RWPE1 (cell line): Measurements from ENCODE around the gene SPDYE6.
A peak's percentile ranks its signal among the peaks of the same experiment; 100 is the strongest.

Source experiments
- CTCF ChIA-PET: fragments of 350-600 bp; sonication (Branson Sonifier 250); formaldehyde crosslinking; extraction: SDS; loops from one replicate; lab custom pipeline; 2021; lab: Yijun Ruan, JAX
- POLR2A ChIA-PET: fragments of 400-600 bp; formaldehyde crosslinking; extraction: SDS; loops from one replicate; lab custom pipeline; 2020; ENCODE audit warnings: antibody characterized with exemption; ENCODE audit not compliant: low non-redundant PET; lab: Yijun Ruan, JAX
- DNase-seq: peaks from one replicate; pipeline ENCODE4 v3.0.0; 2012; ENCODE audit warnings: low spot score
- H3K27ac ChIP-seq: fragments of 450-650 bp; 2 replicates; pipeline ENCODE4 v1.5.1; 2017
- TF ChIP-seq, protein P1 (sequence below): fragments of 450-650 bp; conservative IDR thresholded peaks from 2 replicates; pipeline ENCODE4 v1.5.1; 2017; ENCODE audit warnings: low read depth, mild to moderate bottlenecking

Gene SPDYE6

DNA sequence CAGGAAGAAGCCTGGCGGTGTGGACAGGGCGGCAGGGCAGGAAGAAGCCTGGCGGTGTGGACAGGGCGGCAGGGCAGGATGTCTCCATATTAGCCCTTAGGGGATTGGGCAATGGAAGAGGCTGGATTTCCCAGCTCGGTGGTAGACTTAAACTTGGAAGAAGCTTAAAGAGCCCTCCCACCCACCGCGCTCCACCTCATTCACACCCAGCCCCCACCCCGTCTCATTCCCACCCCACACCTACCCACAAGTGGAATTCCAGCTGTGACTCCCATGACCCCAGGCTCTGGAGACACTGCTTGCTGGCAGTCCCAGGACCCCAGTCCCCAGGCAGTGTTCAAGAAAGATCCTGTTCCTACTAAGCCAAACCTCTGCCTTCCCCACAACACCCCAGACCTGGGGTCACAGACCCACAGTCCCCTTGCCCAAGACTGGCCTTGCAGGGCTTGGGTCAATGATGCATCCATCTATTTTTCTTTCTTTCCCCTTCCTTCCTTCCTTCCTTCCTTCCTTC, 34.0 kb downstream of the SPDYE6 start:
- POLR2A ChIA-PET: no interaction called here
- DNase-seq: no peak
- CTCF ChIA-PET: no interaction called here
- TF ChIP-seq, protein P1, sequence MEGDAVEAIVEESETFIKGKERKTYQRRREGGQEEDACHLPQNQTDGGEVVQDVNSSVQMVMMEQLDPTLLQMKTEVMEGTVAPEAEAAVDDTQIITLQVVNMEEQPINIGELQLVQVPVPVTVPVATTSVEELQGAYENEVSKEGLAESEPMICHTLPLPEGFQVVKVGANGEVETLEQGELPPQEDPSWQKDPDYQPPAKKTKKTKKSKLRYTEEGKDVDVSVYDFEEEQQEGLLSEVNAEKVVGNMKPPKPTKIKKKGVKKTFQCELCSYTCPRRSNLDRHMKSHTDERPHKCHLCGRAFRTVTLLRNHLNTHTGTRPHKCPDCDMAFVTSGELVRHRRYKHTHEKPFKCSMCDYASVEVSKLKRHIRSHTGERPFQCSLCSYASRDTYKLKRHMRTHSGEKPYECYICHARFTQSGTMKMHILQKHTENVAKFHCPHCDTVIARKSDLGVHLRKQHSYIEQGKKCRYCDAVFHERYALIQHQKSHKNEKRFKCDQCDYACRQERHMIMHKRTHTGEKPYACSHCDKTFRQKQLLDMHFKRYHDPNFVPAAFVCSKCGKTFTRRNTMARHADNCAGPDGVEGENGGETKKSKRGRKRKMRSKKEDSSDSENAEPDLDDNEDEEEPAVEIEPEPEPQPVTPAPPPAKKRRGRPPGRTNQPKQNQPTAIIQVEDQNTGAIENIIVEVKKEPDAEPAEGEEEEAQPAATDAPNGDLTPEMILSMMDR: no peak
- H3K27ac ChIP-seq: no peak overlapping the region

DNA sequence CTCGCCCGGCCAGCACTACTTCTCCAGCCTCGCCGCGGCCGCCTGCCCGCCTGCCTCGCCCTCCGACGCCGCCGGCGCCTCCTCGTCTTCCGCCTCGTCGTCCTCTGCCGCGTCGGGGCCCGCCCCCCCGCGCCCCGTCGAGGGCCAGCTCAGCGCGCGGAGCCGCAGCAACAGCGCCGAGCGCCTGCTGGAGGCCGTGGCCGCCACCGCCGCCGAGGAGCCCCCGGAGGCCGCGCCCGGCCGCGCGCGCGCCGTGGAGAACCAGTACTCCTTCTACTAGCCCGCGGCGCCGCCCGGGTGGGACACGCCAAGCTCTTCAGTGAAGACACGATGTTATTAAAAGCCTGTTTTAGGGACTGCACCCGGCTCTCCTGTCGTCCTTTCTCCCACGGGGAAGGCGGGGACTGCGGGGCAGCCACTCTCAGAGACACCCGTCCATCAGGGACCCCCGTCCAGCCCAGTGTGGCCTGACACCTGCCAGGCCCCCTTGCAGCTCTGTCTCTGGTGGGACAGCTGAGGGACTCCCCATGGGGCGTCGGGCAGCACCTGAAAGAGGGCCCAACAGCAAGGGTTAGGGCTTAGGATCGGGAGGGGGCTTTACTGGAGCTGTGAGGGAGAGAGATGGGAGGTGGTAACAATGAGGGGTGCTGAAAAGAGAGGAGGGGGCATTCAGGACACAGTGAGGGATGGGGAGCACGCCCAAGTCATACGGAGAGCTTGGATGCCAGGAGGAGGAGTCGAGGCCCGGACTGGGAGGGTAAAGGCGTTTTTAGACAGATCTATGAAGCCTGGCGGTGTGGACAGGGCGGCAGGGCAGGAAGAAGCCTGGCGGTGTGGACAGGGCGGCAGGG, 34.7 kb downstream of the SPDYE6 start:
- TF ChIP-seq, protein P1: no peak
- no peak overlapping the region for H3K27ac ChIP-seq
- ChIA-PET POLR2A (no interaction called here), CTCF (interaction anchor here (0.6 to 1.0 kb wide), 2 partner anchors 87 to 911 kb away, joined by 3 to 4 read pairs; no protein-coding TSS in a partner anchor)
- DNase-seq: no peak

DNA sequence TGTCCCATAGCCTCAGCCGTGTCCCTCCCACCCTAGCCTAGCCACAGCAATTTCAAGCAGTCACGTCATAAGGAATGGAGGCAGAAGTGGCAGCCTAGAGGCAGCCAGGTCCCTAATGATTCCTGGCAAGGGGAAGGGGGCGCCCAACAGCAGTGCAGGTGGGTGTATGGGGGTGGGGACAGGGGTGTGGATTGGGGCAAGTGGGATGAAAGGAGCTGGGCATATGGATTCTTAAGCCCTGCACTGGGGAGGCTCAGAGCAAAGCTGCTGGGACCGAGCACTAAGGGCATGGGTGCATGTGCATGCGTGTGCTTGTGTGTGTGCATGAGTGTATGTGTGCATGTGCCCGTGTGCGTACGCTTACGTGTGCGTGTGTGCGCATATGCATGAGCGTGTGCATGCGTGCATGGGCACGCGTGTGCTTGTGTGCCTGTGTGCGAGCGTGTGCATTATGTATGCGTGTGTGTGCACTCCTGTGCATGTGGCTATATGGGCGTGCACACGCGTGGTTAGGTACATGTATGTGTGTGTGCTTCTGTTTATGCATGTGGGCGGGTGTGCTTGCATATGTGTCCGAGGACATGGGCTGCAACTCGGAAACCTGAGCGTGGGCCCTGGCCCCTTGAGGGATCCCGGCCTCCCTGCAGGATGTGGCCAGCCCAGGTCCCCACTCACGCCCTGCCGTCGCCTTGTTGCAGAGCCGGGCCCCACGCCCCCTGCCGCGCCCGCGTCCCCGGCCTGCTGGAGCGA, 35.5 kb downstream of the SPDYE6 start:
- DNase-seq: no peak
- H3K27ac ChIP-seq: no peak overlapping the region
- POLR2A ChIA-PET: no interaction called here
- TF ChIP-seq, protein P1: no peak
- CTCF ChIA-PET: interaction anchor here (1.0 kb wide), 1 partner anchor 910 kb away, joined by 4 read pairs; no protein-coding TSS in a partner anchor

DNA sequence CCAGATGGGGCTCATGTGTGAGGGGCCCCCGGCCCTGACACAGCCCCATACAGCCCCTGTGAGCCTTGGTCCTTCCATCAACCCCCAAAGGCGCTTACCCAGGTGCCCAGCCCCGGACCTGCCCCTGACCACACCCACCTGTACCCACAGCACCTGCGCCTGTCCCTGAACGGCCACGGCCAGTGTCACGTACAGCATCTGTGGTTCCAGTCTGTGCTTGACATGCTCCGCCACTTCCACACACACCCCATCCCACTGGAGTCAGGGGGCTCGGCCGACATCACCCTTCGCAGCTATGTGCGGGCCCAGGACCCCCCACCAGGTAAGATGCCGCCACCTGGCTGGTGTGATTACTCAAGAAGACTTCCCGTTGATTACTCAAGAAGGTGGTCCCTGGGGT, 36.1 kb downstream of the SPDYE6 start:
- ChIA-PET POLR2A (no interaction called here), CTCF (interaction anchor here (1.0 kb wide), 1 partner anchor 909 kb away, joined by 4 read pairs; no protein-coding TSS in a partner anchor)
- H3K27ac ChIP-seq: no peak overlapping the region
- TF ChIP-seq, protein P1: no peak
- no peak for DNase-seq

DNA sequence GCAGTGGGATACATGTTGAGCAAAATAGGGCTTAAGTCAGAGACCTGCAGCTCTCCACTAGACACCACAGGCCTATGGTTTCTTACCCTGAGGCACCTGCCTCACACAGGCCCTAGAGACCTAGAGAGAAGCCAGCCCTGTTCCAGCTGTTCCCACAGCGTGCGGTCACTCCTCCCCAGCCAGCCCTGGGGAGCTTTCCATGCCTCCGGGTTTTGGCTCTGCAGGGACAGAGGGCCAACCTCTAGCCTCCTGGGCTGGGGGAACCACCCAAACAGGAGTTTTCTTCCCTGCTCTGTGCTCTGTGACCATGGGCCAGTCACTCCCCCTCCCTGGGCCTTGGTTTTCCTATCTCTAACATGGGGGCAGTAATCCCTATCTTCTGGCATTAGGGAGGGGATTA, 36.6 kb downstream of the SPDYE6 start:
- POLR2A ChIA-PET: no interaction called here
- CTCF ChIA-PET: no interaction called here
- peak overlapping the region; percentile 36; the same call in 1 of the 2 replicates for H3K27ac ChIP-seq
- DNase-seq: no peak
- TF ChIP-seq, protein P1: no peak

DNA sequence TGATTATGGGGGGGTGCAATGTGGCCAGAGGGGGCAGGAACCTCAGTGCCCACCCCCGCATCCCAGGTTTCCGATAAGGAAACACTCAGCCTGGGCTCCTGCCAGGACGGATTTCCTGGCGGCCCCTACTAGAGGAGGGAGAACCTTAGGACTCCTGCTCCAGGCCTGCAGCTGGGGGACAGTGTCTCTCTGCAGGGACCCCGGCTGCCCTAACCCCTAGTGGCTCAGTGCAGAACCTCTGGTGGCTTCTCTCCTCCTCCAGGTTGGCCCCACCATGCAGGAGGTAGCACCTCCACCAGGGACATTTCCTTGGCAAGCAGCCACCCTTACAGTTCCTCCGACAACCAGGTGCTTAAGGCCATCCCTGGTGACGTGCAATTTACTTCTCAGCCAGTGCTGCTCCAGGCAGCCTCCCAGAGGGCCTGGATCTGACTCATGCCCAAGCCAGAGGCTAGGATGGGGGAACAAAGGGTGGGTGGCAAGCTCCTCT, 37.7 kb downstream of the SPDYE6 start:
- ChIA-PET POLR2A (interaction anchor here (0.6 kb wide), 1 partner anchor 12 kb away, joined by 5 read pairs; no protein-coding TSS in a partner anchor), CTCF (interaction anchor here (0.6 kb wide), 1 partner anchor 775 kb away, joined by 3 read pairs; no protein-coding TSS in a partner anchor)
- TF ChIP-seq, protein P1: no peak
- peak; percentile 72 for DNase-seq
- H3K27ac ChIP-seq: peak overlapping the region; percentile 36
